SKM-1 (cell line): ENCODE data around the gene MICALL1.

ENCODE experiments used
- DNase-seq: peaks from one replicate; lab custom pipeline; 2025; ENCODE audit not compliant: unreplicated experiment; lab: John Stamatoyannopoulos, UW

MICALL1 gene

GRCh38 chr22:37982938-37983859 is 77.1 kb downstream of the MICALL1 start:
- no peak for DNase-seq

GRCh38 chr22:37983860-37984791 is 78.0 kb downstream of the MICALL1 start, which contains the start of gene SOX10:
Gene SOX10, minus strand, starts transcription at chr22:37984555. Its CDS starts 771 bp downstream, at chr22:37983784.
- no peak for DNase-seq

- DNase-seq: no peak
Observed at GRCh38 chr22:37985050-37985585, 79.0 kb downstream of the MICALL1 start.

GRCh38 chr22:37985751-37986281 is 79.7 kb downstream of the MICALL1 start:
- DNase-seq: no peak

- no peak for DNase-seq
Observed at GRCh38 chr22:37986371-37986770, 80.3 kb downstream of the MICALL1 start.

- no peak for DNase-seq
Observed at GRCh38 chr22:37989146-37990045, 83.3 kb downstream of the MICALL1 start.

- DNase-seq: no peak
Observed at GRCh38 chr22:37990301-37990700, 84.2 kb downstream of the MICALL1 start.

GRCh38 chr22:37990862-37991261 is 84.8 kb downstream of the MICALL1 start:
- no peak for DNase-seq

GRCh38 chr22:37991731-37992442 is 85.8 kb downstream of the MICALL1 start:
- DNase-seq: no peak
